DMS 273 (cell line): ENCODE data around the gene ELOVL2.
A peak's percentile ranks its signal among the peaks of the same experiment; 100 is the strongest.

Source experiments
- DNase-seq: peaks from one replicate; lab custom pipeline; 2025; ENCODE audit not compliant: unreplicated experiment; lab: John Stamatoyannopoulos, UW

ELOVL2 gene

DNA sequence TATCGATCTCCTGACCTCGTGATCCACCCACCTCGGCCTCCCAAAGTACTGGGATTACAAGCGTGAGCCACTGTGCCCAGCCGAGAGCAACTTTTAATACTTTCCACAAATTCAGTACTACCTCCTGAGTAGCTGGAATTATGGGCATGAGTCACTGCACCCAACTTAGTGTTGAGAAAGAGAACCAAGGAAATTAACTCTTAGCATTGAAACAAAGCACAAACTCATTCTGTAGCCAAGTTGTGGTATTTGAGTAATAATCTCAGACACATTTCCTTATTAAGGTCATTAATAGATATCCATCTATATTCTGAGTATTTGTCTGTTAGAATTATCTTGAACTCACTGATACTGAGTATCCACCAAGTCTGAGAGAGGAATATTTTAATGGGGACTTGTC, 14.3 kb upstream of the ELOVL2 start:
- DNase-seq: no peak

GRCh38 chr6:11056871-11057270, 12.8 kb upstream of the ELOVL2 start:
- DNase-seq: no peak

DNA sequence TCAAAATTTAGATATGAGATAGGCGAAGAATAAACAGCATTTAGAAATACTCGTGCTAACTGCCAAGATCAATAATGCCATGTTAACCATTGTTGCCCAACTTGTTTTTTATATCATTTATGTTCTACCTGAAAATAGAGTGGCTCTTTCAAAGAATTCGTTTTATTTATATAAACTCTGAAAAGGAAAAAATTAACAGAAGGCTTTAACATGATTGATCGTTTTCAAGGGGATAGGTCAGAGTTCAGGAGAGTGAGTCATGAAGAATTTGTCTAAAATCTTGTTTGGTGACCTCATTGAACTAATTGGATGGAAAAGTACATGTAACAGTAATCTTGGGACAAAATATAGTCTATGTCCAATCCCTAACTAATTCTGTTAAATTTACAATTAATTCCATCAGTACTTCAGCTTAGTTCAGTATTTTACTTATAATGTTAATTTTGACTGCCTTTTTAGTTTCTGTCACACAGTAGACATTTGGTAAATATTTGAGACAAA, 11.1 kb upstream of the ELOVL2 start:
- no peak for DNase-seq

DNA sequence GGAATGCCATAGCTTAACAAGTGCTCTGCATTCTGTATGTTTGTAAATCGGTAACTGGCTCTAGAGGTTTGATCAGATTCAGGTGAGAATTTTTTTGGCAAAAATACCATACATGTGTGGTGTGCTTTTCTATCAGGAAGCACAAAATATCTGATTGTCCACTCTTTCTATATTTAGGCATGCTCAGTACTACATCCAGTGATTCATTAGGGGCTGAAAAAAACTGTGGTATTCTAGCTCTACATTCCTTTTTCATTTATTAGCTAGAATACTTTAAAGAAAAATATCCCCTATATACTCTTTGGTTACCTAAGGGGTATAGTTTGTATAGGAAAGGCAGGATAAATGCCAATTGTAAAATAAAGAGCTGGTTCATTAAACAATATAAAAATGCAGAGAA, 10.6 kb upstream of the ELOVL2 start:
- no peak for DNase-seq

- DNase-seq: no peak
These were observed 9.2 kb upstream of the ELOVL2 start for GRCh38 chr6:11053307-11053706.

DNA sequence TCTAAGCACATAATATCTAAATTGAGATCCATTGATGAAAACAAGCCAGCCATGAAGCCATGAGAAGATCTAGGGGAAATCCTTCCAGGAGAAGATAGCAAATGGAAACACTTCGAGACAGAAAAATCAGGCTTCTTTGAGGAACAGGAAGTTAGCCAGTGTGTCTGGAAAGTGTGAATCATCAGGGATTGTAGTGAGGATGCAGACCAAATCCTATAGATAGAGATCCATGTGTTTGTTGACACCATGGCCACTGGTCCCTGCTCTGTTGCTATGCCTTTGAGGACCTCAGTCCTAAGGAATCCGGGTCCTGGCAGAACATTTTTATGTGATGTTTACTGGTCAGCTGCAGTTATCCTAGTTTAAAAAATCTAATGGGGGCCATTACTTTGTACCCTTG, 6.6 kb upstream of the ELOVL2 start:
- DNase-seq: no peak

DNA sequence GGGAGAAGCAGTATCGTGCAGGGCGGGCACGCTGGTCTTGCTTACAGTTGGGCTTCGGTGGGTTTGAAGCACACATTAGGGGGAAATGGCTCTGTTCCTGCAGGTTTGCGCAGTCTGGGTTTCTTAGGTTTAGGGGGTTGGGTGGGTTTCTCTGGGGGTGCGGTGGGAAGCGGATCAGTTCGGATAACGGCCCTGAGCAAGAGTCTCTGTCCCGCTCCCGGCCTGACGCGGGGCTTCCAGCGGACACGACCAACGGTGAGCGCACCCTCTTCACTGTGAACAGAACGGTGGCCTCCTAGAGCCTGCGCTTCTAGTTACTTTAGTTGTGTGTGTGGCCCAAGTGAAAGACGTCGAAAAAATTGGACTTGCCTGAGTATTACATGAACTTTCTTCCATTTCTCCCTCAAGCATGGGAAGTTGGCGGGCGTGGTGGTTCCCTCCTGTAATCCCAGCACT, 635 bp upstream of the ELOVL2 start:
- no peak for DNase-seq

DNA sequence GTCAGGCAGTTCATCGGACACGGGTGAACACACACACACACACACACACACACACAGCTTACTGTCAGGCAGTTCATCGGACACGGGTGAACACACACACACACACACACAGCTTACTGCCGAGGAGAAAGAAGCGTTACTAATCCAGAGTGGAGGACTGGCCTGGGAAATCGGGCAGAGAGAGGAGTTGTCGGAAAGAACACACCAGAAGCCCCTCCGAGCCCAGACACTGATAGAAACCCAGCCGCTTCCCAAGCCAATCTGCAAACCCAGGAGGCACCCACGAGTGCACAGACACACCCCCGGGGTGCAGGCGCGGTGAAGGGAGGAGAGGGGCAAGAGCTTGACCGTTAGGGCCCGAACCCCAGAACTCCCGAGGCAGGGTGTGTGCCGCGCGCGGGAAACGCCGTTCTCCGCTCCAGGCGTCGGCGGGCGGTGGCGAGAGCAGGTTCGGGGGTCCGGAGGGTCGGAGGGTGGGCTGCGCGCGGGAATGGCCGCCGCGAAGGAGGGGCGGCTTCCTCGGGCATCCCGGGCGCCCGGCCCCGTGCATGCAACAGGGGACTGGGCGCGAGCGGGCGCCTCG, 636 bp downstream of the ELOVL2 start:
- DNase-seq: peak; percentile 75

DNA sequence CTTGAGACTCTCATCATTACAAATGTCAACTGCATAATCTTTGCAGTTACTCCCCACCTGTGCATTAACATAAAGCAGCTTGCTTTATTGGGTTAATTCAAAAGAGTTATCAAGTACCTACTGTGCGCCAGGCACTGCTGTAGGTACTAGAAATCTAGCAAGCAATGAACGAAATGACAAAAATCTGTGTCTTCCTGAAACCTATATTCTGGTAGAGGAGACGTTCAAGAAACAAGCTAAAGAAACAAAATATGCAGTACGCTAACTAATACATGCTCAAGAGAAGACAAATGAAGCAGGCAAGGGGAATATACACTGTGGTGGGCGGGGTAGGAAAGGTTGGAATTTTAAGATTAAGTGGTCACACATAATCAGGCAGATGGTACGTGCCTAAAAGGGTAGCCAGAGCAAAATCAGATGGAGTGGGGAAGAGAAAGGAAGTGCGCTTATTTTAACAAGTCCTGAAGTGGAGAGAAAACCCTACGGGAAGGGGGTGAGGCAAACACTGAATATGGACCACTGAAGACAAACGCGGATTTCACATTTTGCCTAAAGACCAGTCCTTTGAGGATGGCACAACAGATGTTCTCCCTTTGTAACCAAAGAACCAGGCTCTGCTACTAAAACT, 1.2 kb downstream of the ELOVL2 start:
- peak; percentile 75 for DNase-seq

- peak; percentile 23 for DNase-seq
These were observed 1.9 kb downstream of the ELOVL2 start for GRCh38 chr6:11042025-11042749.

GRCh38 chr6:11040134-11040533, 4.0 kb downstream of the ELOVL2 start:
- DNase-seq: no peak

DNA sequence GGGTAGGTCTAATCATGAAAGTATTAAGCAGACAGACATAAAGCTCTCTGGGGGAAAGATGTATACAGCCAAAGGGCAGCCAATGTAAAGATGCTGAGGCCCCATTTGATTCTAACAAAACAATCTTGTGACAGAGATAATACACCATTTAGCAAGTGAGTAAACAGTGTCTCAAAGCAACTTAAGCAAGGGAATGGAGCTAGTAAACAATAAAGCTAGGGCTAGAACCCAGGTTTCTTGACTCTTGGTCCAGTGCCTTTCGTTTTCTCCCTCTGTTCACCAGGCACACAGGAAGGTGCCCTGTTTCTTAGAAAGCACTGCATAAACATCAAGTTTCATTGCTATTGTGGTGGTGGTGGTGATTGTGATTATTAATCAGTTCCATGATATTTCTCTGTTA, 5.1 kb downstream of the ELOVL2 start:
- DNase-seq: no peak

DNA sequence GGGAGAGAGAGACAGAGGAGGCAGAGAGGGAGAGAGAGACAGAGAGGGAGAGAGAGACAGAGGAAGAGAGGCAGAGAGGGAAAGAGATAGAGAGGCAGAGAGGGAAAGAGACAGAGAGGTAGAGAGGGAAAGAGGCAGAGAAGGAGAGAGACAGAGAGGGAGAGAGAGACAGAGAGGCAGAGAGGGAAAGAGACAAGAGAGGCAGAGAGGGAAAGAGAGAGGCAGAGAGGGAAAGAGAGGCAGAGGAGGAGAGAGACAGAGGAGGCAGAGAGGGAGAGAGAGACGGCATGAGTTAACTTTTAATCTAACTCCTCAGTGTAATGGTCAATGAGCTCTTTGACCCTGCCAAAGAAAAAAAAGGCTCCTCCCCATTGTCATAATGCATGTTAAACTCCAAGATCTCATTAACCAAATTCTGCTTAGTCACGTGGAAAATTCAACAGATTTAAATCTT, 7.1 kb downstream of the ELOVL2 start:
- DNase-seq: no peak

GRCh38 chr6:11036351-11036740, 7.8 kb downstream of the ELOVL2 start:
- DNase-seq: no peak

DNA sequence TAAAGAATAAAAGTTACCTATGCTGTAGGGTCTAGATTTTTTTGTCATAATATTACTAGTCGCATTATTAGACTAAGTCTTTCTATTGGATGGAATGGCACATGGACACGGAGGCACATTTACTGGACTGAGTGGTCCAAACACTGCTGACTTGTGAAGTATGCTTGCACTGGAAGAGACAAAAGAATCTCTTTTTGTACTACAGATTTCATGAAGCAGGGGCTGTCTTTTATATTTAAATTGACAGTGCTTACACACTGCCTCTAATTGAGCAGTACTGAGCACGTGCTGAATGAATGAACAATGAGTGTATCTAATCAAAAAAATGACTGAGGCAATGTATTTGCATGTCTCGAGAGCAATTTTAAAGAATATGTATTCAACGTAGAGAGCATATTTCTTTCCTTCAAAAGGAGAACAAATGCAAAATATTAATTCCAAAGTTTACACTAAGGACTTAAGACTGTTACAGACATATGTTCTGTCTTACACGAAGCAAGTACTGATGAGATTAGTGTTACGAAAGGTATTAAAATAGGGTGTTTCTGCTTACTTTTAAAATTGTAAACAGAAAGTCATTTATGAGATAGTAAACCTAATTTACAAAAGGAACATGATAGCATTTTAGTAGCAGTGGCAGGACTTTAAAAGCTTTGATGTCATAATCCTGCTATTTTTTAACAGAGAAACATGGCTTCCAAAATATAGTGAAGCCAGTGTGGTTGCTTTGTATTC, 8.3 kb downstream of the ELOVL2 start:
- DNase-seq: no peak

GRCh38 chr6:11033825-11034224, 10.3 kb downstream of the ELOVL2 start:
- DNase-seq: no peak

GRCh38 chr6:11030904-11031303, 13.2 kb downstream of the ELOVL2 start:
- no peak for DNase-seq

GRCh38 chr6:11028959-11029358, 15.1 kb downstream of the ELOVL2 start:
- no peak for DNase-seq

- no peak for DNase-seq
These were observed 16.5 kb downstream of the ELOVL2 start for GRCh38 chr6:11027565-11028110.

- DNase-seq: peak; percentile 29
These were observed 18.0 kb downstream of the ELOVL2 start for GRCh38 chr6:11025921-11026635.

DNA sequence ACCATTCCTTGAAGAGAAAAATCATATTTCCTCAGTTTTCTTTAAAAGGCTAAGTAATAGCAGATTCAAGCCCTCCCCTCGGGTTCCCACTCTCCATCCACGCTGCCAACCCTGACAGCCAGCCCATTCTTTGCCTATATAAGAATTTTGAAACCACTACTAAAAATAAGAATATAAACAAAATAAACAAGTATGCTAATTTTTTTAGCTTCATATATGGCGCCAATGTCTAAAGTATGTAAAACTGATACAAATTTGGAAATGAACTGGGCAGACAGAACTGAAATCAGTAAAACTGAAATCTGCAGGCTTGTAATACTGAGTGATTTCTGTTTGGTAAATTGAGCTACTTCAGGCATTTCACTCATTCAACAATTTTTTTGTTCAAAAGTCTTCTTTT, 19.0 kb downstream of the ELOVL2 start:
- DNase-seq: no peak
